Melanocyte of skin (primary cell): ENCODE measurements around the gene CPAMD8. TPM values are rescaled to one million over a fixed set of nuclear protein-coding genes. Genes with fewer than 3 reads are reported as not detected.

Experiments used
- small RNA-seq, 2 donors: library from RNA; depleted of rRNA; stranded (forward); fragments of <200 nt; gene quantifications; one replicate each; pipeline ENCODE3, GENCODE V24; 2012
- total RNA-seq, 2 donors: library from RNA; depleted of rRNA; stranded (reverse); fragments of >200 nt; gene quantifications; 2 replicates each; pipeline ENCODE4 v1.2.3, GENCODE V29; 2012

CPAMD8 gene
- under 1 TPM in 1 of 2 donors, not detected in 1; 0.34 TPM for total RNA-seq

DNA sequence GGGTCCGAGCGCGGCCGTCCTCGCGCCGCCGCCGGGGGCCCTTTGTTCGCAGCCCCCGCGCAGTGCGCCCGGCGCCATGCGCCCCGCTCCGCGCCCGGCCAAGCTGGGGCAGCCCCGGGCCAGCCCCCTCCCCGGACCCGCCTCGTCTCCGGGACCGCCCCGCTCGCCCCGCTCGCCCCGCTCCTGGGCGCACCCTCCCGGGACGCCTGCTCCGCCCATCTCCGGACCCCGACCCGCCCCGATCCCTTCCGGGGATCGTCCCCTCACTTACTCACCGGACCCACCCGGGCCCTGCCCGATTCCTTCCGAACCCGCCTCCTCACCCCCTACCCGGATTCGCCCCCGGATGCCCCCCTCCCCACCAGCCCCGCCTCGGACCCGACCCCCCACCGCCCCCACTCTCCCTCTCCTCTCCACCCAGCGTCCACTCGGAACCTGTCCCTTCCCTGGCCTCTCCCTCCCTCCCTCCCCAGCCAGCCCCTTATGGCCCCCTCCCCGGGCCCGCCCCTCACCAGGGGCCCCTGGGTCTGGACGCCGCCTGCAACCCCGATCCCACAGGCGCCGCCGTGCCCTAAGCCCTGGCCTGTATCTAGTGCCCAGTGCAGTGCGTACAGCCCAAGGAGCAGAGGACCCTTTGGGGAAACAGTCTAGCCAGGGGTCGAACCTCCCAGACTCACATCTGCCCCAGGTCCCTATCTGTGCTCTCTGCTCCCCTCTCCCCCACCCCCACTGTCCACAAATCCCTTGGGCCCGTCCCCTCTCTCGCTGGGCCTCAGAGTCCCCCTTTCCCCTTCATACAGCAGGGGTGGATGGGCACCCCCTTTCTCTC lies at the start of gene CPAMD8:
TSS of gene CPAMD8 (minus strand) at position 105 of the 829 bp plus-strand sequence. CDS start 168 bp downstream, outside the sequence.

DNA sequence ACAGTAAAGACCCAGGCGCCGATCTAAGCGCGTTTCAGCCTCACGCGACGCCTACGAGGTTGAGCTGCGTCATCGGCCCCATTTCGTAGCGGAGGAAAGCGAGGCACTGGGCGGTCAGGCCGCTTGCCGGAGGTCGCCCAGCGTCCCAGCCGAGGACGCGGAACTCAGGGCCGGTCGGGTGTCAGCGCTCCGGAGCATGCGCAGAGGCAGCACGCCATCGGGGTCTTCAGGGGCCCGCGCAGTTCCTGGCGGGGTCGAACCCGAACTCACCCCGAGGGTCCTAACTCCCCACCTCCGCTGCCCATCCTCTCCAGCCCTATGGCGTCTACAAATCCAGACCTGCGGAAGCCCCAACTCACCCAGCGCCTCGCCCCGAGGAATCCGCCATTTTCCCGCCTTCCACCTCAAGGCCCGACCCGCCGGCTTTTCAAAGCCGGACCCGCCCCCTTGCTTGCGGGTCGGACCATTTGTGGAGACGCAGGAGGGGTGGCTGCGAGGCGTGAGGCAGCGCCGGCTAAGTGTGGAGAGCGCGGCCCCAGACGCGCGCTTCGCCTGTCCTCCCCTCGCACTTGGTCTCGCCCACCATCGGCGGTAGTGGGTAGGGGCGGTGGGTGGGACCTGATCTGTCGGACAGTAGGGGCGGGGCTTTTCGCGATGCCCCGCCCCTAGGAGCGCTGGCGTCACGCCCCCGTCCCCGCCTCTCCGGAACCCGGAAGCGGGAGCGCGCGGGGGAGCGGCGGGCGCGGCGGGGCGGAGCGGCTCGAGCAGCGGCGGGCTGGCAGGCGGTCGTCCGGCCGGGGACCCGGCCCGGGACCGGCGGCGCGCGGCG lies 48.6 kb upstream of the CPAMD8 start, which contains the start of the genes HAUS8 and MYO9B:
TSS of gene HAUS8 (minus strand) at position 418 of the 829 bp plus-strand sequence. CDS start at position 388, 30 bp downstream.
TSS of gene MYO9B (plus strand) at position 743 of the 829 bp plus-strand sequence. CDS start 25,941 bp downstream, outside the sequence.

DNA sequence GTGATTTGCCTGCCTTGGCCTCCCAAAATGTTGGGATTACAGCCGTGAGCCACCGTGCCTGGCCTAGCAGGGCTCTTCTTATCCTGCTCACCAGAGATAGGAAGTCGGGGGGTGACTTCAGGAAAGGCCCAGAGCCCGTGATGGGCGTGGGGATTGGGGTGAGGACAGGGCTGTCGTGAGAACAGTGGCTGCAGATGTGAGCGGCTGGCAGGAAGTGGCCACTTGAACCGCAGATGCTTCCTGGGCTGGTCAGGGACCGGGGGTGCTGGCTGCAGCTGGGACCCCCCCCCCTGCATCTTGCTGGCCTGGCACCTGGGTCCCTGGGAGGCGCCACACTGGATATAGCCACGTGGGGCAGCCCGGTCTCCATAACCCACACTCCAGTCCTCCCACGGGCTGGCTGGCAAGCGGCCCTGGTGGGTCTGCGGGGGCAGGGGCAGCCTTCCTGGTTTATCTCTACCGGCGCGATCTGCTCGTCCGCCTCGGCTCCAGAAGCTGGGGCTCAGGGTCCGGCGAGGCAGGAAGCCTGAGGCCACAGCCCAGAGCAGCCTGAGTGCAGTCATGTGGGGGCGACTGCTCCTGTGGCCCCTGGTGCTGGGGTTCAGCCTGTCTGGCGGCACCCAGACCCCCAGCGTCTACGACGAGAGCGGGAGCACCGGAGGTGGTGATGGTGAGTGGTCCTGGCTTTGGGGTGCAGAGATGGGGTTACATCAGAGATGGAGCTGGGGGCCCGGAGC lies 137.8 kb downstream of the CPAMD8 start, which contains the start of gene F2RL3:
TSS of gene F2RL3 (plus strand) at position 371 of the 737 bp plus-strand sequence. CDS start at position 562, 191 bp downstream.

Small RNA genes within 50 kb of the gene (small RNA-seq; reads per million reads assigned to genes)
- gene RN7SL823P (0 reads per million in 2 donors), gene RN7SL835P (0 reads per million in 2 donors)

Other genes starting within 250 kb of the CPAMD8 start
- gene SIN3B, start 197.4 kb downstream of the CPAMD8 start, total RNA-seq, result 10 to 100 TPM; 22.4 to 26.0 TPM
- gene F2RL3, start 137.8 kb downstream of the CPAMD8 start, total RNA-seq, result not detected
- gene HAUS8, start 48.6 kb upstream of the CPAMD8 start, total RNA-seq, result 1 to 10 TPM; 2.8 to 8.3 TPM
- gene MYO9B, start 49.0 kb upstream of the CPAMD8 start, total RNA-seq, result 100 to 1,000 TPM; 102 to 116 TPM
- 10 to 100 TPM; 19.3 to 33.0 TPM for gene USE1, start 188.5 kb upstream of the CPAMD8 start, total RNA-seq
- gene OCEL1, start 199.4 kb upstream of the CPAMD8 start, total RNA-seq, result 1 to 10 TPM; 5.3 to 8.6 TPM
- 10 to 100 TPM; 35.4 to 56.9 TPM for gene NR2F6, start 219.1 kb upstream of the CPAMD8 start, total RNA-seq
- not detected for gene USHBP1, start 237.9 kb upstream of the CPAMD8 start, total RNA-seq
- gene BABAM1, start 240.6 kb upstream of the CPAMD8 start, total RNA-seq, result 100 to 1,000 TPM in 1 of 2 donors, 10 to 100 TPM in 1; 92.9 to 124 TPM